Embryonic facial prominence (tissue), 1 donor: ENCODE results near the gene FBXW4.

ENCODE experiments used
- DNase-seq: peaks from one replicate; pipeline ENCODE4 v3.0.0-alpha.2; 2016; ENCODE audit errors: extremely low spot score

The FBXW4 gene, protein sequence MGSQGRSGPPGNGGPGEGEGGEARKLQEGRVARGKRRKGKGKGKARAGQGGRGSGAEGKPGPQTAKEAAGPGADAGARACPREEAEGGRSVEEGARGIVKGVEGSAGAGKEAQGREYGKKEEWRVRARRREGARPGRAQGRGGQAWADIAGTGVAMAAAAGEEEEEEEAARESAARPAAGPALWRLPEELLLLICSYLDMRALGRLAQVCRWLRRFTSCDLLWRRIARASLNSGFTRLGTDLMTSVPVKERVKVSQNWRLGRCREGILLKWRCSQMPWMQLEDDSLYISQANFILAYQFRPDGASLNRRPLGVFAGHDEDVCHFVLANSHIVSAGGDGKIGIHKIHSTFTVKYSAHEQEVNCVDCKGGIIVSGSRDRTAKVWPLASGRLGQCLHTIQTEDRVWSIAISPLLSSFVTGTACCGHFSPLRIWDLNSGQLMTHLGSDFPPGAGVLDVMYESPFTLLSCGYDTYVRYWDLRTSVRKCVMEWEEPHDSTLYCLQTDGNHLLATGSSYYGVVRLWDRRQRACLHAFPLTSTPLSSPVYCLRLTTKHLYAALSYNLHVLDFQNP

DNA sequence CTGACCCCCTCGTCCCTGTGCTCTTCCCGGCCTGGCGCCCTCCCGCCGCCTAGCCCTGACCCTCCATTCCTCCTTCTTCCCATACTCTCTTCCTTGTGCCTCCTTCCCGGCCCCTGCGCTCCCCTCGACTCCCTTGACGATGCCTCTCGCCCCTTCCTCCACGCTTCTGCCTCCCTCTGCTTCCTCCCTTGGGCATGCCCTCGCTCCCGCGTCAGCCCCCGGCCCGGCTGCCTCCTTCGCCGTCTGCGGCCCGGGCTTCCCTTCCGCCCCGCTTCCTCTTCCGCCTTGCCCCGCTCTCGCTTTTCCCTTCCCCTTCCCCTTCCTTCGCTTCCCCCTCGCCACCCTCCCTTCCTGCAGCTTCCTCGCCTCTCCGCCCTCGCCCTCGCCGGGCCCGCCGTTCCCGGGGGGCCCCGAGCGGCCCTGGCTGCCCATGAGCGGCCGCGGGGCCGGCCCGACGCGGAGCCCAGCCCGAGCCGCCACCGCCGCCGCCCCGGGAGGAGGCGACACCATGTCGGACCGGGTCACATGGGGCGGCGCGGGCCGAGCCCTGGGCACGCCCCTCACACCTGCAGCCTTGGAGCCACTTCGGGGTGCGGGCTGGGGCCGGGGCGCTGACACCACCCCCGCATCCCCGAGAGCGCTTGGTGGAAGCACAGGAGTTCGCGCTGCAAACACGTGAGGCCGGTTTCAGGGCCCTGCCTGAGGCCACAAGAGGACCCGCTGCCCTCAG, at the start of gene FBXW4:
TSS of gene FBXW4 (minus strand) at position 497 of the 730 bp plus-strand sequence. CDS start at position 432, 65 bp downstream.
- DNase-seq = peak; percentile 9

DNA sequence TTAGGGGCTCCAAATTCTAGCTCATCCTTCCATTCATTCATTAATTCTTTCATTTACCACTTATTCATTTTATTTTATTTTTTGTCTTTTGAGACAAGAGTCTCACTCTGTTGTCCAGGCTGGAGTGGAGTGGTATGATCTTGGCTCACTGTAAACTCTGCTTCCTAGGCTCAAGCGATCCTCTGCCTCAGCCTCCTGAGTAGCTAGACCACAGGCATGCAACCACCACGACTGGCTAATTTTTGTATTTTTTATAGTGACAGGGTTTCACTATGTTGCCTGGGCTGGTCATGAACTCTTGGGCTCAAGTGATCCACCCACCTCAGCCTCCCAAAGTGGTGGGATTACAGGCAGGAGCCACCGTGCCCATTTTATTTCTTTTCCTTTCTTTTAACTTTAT, 49.3 kb upstream of the FBXW4 start:
- DNase-seq = no peak

DNA sequence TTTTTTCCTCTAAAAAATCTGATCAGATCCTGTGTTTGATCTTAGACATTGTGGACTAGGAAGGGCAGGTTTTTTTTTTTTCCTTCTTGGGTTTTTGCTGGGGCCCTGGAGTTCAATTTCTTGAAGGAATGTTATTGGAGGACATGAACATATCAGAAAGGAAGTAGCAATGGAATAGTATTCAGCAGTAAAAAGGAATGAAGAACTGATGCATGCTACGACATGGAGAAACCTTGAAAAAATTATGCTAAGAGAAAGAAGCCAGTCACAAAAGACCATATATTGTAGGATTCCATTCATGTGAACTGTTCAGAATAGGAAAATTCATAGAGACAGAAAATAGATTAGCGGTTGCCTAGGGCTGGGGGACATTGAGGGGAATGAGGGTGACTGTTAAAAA, 47.0 kb upstream of the FBXW4 start:
- DNase-seq = no peak

DNA sequence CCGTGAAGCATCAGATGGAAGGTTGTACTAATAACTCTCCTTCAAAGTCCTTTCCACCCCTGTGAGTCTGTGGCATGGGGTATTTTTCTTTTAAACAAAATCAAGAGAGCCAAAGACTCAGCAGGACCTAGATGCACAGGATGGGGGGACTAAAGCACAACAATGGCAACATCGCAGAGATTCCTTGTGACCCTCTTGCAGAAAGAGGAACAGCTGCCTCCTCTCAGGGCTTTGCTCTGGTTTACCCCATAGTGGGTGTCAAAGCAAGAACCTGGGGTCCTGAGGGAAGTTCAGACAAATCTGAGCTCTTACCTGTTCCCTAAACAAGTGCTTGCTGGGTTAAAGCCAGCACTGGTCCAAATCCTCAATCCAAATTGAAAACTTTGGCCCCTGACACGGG, 41.7 kb upstream of the FBXW4 start:
- DNase-seq = no peak

DNA sequence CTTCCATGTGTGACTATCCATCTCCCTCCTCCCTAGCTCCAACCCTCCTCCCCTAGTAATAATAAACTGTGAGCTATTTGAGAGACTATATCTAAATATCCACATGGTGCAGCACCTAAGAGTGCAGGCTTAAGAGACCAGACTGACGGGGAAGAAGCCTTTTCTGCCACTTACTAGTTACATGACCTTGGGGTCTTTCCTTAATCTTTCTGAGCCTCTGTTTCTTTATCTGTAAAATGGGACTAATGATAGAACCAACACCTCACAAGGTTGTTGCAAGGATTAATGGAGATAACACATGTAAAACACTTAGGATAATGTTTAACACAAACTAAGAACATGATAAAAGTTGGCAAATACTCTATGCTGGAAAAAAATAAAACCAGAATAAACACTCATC, 37.1 kb upstream of the FBXW4 start:
- DNase-seq = no peak

DNA sequence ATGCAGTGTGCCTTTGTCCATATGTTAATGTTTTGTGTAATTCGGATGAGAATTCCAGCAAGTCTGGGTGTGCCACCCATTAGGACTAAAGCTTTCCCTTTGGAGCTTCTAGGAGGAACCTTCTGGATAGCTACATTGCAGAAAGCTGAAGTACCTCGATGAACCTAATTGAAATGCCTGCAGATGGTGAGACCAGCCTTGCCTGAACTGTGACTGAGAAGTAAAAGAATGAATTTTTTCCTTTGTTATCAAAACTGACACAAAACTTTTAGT, 31.1 kb upstream of the FBXW4 start:
- no peak for DNase-seq

DNA sequence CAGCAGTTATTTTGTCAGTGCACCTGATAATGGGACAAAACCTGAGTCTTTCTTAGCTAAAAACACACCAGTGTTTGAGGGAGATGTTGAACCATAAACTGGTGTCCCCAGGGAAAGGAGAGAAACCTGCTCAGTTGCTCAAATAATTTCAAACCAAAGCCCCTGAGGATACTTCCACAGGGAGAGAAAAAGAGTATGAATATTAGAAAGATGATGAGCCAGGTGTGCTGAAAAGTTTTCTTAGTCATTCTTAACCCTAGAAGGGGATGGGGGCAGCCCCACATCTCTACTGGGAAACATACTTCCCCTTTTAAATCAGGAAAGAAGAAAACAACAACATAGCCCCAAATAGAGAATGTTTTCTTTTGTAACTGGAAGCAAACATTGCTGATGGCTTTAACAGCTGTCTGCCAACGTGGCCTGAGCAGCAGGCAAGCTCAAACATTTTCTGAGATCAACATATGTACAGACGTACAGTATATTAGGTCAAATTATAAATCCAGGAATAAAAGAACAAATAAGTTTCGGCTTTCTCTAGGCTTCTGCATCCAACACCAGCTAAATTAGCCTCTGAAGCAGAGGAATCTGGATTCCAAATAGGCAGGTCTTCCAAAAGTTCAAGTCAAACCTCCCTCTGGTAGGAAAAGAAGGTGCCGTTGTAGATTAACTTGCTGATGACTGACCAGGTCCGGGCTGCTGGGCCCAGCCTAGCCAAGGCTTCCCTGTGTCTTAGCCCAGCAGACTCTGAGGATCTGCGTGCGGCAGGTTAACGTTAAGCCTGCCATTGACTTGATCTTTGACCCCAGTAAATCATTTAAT, 30.5 kb upstream of the FBXW4 start:
- no peak for DNase-seq

DNA sequence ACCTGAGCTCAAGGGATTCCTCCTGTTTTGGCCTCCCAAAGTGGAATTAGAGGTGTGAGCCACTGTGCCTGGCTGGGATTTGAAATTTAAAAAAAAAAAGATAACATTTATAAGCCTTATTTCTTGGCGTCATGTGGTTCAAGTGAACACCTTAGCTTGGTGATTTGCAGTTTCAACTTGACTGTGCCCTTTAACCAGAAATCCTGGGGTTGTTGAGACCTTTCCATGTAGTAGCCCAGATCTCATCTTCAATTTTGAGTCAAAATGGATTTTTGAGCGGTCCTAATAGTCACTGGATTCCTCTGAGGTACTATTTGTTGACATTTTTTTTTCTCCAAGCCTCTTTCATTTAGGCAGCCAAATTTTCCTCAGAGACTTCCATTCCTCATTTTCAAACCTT, 29.5 kb upstream of the FBXW4 start:
- no peak for DNase-seq

DNA sequence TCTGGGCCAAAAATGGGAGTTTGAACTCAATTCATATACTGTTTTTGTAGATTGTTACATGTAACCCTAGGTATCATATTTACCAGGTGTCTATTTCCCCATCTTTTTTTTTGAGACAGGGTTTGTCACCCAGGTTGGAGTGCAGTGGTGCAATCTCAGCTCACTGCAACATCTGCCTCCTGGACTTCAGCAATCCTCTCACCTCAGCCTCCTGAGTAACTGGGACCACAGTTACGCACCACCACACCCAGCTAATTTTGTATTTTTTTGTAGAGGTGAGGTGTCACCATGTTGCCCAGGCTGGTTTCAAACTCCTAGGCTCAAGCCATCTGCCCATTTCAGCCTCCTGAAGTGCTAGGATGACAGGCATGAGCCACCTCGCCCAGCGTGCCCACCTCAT, 28.2 kb upstream of the FBXW4 start:
- DNase-seq = no peak

DNA sequence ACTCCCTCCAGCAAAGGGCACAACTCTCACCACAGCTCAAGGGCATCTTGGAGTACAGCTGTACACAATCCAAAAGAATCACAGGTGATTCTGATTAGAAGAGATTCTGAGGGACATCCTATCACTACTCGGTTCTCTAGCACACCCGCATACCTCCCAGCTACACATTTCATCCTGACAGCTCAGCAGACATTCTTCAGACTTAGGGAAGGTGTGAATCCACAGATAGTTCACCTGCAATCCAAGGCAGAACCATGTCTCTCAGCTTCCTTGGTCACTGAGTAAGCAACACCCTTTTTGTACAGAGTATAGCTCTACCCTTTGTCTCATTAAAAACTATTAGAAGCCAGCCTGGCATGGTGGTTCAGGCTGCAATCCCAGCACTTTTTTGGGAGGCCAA, 26.8 kb upstream of the FBXW4 start:
- no peak for DNase-seq

DNA sequence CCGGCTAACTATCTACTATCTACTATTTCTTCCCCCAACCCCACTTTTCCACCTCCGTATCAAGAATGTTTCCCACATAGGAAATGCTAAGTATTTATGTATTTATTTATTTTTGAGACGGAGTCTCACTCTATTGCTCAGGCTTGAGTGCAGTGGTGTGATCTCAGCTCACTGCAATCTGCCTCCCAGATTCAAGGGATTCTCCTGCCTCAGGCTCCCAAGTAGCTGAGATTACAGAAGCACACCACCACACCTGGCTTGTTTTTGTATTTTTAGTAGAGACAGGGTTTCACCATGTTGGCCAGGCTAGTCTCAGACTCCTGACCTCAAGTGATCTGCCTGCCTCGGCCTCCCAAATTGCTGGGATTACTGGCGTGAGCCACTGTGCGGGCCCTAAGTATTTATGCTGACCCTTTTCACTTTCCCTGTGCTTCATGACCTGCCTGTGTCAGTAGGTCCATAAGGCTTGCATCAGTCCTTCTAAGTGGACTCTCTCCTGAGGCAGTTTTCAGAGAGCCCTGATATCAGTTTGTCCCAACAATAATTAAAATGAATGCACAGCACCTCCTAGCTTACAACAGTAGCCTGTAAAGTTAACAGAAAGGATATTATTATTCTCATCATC, 25.7 kb upstream of the FBXW4 start:
- DNase-seq = no peak

DNA sequence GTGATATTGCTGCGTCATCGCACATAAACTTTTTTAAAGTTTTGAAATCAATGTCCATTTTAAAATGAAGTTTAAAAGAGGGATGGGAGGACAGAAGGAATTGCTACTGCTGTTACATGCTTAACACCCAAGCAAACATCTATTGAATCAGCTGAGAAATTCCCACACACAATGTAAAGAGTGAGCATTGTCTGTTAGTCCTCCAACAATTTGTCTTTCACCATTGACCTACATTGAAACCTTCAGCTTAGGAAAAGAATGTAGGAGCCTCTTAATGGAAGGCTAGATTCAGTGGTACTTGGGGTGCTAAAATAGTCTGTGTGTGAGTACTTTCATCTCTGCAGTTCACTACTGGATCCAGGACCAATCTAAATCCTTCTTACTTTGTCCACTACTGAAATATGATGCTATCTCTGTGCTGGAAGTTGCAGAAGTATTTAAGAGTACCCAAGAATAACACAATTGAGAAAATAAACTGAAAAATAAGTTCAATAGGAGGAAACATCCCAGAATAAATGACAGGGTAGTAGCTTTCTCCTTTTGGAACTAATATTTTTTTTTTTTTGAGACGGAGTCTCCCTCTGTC, 23.8 kb upstream of the FBXW4 start:
- DNase-seq = no peak

DNA sequence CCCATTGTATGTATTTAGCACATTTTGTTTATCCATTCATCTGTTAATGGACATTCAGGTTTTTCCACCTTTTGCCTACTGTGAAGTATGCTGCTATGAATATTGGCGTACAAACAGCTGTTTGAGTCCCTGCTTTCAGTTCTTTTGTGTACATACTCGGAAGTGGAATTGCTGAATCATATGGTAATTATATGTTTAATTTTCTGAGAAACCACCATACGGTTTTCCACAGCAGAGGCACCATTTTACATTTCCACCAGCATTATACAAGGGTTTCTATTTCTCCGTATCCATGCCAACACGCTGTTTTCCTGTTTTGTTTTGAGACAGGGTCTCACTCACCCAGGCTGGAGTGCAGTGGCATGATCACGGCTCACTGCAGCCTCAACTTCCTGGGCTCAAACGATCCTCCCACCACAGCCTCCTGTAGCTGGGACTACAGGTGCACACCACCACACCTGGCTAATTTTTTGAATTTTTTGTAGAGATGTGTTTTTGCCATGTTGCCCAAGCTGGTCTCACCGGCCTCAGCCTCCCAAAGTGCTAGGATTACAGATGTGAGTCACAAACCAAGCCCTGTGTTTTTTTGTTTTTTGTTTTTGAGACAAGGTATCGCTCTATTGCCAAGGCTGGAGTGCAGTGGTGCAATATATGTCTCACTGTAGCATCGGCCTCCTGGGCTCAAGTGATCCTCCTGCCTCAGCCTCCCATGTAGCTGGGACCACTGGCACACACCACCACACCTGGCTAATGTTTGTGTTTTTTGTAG, 22.1 kb upstream of the FBXW4 start:
- no peak for DNase-seq

DNA sequence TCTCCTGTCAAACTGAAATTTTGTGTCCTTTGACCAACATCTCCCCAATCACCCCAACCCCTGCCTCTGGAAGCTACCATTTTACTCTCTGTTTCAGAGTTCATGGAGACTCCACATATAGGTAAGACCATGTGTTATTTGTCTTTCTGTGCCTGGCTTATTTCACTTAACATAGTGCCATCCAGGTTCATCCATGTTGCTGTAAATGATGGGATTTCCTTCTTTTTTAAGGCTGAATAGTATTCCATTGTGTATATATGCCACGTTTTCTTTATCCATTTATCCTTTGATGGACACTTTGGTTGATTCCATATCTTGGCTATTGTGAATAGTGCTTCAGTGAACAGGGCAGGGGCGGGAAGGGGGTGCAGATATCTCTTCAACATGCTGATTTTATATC, 18.0 kb upstream of the FBXW4 start:
- no peak for DNase-seq

DNA sequence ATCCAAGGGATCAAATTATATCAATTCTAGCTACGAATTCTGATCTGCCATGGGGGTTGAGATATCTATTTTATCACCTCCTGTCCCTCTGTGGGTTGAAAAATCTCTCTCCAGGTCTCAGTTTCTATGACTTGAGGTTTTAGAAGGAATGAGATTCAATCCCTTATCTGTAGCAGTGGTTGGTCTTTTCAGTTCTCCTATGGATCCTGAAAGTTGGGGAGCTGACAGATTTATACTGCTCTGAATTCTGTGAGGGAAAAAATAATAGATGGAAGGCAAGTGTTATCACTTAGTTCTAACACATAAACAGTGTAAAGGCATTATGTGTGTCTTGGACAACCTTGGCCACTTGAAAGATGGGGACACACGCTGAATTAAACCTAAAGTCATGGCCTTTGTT, 15.8 kb upstream of the FBXW4 start:
- no peak for DNase-seq

DNA sequence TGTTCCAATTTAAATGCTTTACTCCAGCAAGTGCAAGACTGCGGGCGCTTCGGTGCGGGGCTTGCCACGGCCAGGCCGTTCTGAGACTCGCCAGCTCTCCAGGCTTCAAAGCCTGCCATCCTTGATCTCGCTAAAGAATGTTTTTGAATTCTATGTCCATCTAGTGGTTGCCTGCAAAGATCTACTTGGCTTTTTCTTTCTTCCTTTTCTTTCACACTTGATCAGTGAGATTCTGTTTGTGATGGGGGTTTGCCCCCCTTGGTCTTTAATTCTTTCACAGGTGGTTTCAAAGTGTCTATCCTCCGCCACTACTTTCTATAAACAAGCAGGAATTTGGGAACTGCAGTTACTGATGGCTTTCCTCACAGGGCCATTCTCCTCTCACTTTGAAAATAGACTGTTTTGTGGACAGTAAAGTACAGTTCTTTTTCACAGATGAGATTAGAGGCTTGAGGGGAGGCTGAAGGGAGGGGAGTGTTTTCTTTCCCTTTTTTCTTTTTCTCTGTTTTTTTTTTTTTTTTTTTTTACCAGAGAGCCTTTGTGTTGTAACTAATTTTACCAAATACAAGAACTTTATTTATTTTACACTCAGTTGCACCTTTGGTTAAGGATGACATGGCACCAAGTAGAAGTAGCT, 15.2 kb upstream of the FBXW4 start:
- no peak for DNase-seq

DNA sequence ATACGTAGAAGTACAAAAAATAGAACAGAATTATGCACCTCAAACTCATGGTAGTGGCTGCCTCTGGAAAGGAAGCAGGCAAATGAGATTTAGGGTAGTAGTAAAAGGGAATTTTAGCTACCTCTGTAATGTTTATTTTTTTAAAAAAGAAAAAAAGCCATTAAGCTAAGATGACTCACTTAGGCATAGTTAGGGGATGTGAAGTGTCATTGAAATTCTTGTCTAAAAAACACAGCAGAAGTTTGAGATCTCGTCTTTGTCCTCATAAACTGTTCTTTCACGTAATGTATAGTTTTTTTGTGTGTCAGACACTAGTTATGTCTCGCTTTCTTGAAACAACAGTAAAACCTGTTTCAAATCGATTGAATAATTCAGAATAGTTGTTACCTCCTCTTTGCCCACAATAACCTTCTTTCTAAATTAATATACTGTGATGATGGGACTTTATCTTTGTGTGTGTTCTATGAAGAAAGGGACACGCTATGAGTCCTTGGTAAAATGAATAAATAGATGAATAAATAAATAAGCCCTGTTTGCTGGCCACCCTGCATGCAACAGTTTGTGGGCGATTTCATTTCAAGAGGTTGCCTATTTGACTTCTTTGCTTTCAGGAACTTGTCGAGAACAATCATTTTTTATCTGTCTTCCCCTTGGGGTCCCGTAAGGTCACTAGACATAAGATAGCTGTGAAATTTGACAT, 14.5 kb upstream of the FBXW4 start:
- DNase-seq = no peak

DNA sequence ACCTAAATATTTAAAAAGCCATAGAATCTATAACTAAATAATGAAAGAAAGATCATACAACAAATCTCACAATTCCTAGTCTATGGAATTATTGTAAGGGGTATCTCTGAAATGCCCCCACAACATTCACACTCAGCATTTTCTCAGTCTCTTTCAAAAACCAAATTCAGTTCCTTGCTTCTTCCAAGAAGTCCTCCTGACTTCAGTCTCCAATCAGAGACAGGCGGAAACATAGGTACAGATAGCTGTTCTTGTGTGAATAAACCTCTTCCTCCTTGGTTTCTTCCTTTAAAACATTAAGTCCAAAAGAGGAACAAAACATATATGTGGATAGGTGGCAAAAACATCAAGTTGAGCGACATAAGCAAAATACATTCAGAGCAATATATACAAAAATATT, 13.9 kb upstream of the FBXW4 start:
- no peak for DNase-seq

DNA sequence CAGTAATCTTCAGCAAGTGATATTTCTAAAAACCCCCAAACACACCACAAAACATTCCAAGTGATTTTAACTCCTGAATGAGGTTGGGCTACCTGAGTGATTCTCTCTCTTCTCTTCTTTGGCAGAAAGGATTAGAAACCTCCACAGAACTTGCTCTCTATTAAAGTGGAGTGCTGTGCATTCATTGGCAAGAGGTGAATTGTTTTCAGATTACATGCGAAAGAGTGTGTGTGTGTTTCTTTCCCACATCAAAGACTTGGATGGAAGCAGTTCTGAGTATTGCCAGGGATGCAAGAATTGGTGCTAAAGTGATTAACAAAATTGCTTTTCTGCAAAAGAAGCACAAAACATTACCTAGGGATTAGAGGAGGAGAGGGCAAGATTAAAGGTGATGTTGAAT, 13.1 kb upstream of the FBXW4 start:
- no peak for DNase-seq

DNA sequence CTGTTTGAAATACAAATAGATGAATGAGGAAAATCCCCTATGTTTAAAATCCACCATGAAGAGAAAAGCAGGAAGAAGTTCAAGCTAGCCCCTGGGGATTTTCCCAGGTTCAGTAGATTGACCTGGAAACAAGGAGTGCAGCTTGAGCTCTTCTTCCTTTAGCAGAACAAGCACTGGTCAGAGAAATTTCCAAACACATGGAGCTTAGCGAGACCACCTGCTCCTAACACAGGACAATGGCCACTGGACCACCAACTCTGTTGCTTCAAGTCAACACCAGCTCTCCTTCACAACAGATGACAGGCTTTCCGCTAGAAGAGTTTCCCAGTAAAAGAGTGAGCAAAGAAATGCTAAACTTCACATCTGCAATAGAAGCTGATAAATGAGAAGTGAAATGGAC, 9.4 kb upstream of the FBXW4 start:
- DNase-seq = no peak
